GM18519 (cell line): ENCODE data around the gene CYP2D6.
A peak's percentile ranks its signal among the peaks of the same experiment; 100 is the strongest.

Experiments
- ATAC-seq: cut with Tn5 transposase; IDR thresholded peaks from one replicate; pipeline ENCODE4 v1.9.1; 2021; ENCODE audit warnings: mild to moderate bottlenecking, moderate library complexity; ENCODE audit not compliant: unreplicated experiment, low FRiP score

CYP2D6 gene

GRCh38 chr22:42091455-42091782, 39.2 kb downstream of the CYP2D6 start:
- no peak for ATAC-seq

- ATAC-seq = peak; percentile 92
Observed at GRCh38 chr22:42090596-42091454, 39.8 kb downstream of the CYP2D6 start, which contains the start of gene NDUFA6. TSS of gene NDUFA6 (minus strand) at chr22:42090772. CDS start at chr22:42090744, 28 bp downstream.

GRCh38 chr22:42086051-42086450, 44.6 kb downstream of the CYP2D6 start:
- ATAC-seq = no peak

- ATAC-seq = no peak
Observed at GRCh38 chr22:42084874-42085273, 45.7 kb downstream of the CYP2D6 start.

- ATAC-seq = no peak
Observed at GRCh38 chr22:42083119-42083518, 47.5 kb downstream of the CYP2D6 start.

GRCh38 chr22:42080287-42080686, 50.3 kb downstream of the CYP2D6 start:
- no peak for ATAC-seq

- ATAC-seq = peak; percentile 57
Observed at GRCh38 chr22:42079319-42080251, 51.0 kb downstream of the CYP2D6 start, which contains the start of gene SMDT1. TSS of gene SMDT1 (plus strand) at chr22:42079700. CDS start at chr22:42079769, 69 bp downstream.

- ATAC-seq = peak; percentile 8
Observed at GRCh38 chr22:42078469-42079318, 51.9 kb downstream of the CYP2D6 start.

GRCh38 chr22:42077486-42078125, 53.0 kb downstream of the CYP2D6 start:
- no peak for ATAC-seq

- no peak for ATAC-seq
Observed at GRCh38 chr22:42076764-42077485, 53.7 kb downstream of the CYP2D6 start.
